ENCODE results near the gene ST14. TPM values are rescaled to one million over a fixed set of nuclear protein-coding genes. Genes with fewer than 3 reads are reported as not detected.
A peak's percentile ranks its signal among the peaks of the same experiment; 100 is the strongest.

Gene ST14
- total RNA-seq, 4 donors from 2014 or later = 335 to 641 (median 446) TPM

GRCh38 chr11:130213979-130214281 is 54.3 kb downstream of the ST14 start:
- H3K27ac ChIP-seq = no peak overlapping the region
- DNase-seq = no peak
- no peaks in the 10 kb centered on the region for H3K9me3 ChIP-seq
- H3K4me3 ChIP-seq = no peak overlapping the region
- WGBS, 2 donors (ENCODE audit: low coverage in 1 of 2) = 95 to 97% methylated on average over 7 to 9 of the region's 9 CpGs
- TF ChIP-seq CTCF (IDR thresholded peaks at IDR 0.05) (no peak), POLR2A (IDR thresholded peaks at IDR 0.05) (peak; percentile 8), EP300 (IDR thresholded peaks at IDR 0.05; ENCODE audit: low read depth) (no peak), POLR2AphosphoS5 (IDR thresholded peaks at IDR 0.05) (no peak)
- no peaks in the 10 kb centered on the region for H3K27me3 ChIP-seq
- H3K4me1 ChIP-seq = peaks cover 0 to 7% (median 2%) of the 10 kb centered on the region in 4 donors
- in situ Hi-C loops (cut with MboI; ENCODE audit: low pct_ligation_motif_present in 1 of 4, low pct_unique_long_range_greater_than_20kb in 1 of 4, low sequenced_read_pairs in 3 of 4) = loop anchor here (10.0 to 25.0 kb wide), 4 partner anchors 173 to 648 kb away; partner anchors contain the start of gene ADAMTS8 (in 1 of the 4)
- intact Hi-C loops (cut with DNase I; ENCODE audit: low total_unique reads) = loop anchor here (5.0 to 10.0 kb wide), 2 partner anchors 171 to 213 kb away; partner anchors contain the start of gene ADAMTS8
- no peaks in the 10 kb centered on the region for H3K36me3 ChIP-seq

- Histone ChIP-seq H3K27ac (no peak overlapping the region), H3K27me3 (no peaks in the 10 kb centered on the region), H3K9me3 (no peaks in the 10 kb centered on the region), H3K36me3 (no peaks in the 10 kb centered on the region), H3K4me3 (no peak overlapping the region), H3K4me1 (peaks cover 0 to 7% (median 2%) of the 10 kb centered on the region in 4 donors)
- in situ Hi-C loops (cut with MboI; ENCODE audit: low pct_ligation_motif_present in 1 of 4, low pct_unique_long_range_greater_than_20kb in 1 of 4, low sequenced_read_pairs in 3 of 4) = loop anchor here (10.0 to 25.0 kb wide), 4 partner anchors 172 to 647 kb away; partner anchors contain the start of gene ADAMTS8 (in 1 of the 4)
- 40 to 77% methylated on average over 3 to 6 of the region's 6 CpGs for WGBS, 2 donors (ENCODE audit: low coverage in 1 of 2)
- intact Hi-C loops (cut with DNase I; ENCODE audit: low total_unique reads) = loop anchor here (5.0 to 10.0 kb wide), 2 partner anchors 170 to 212 kb away; partner anchors contain the start of gene ADAMTS8
- no peak for TF ChIP-seq CTCF (IDR thresholded peaks at IDR 0.05)
- peak; percentile 18 for TF ChIP-seq POLR2A (IDR thresholded peaks at IDR 0.05)
- no peak for DNase-seq
Observed at GRCh38 chr11:130214861-130215530, 55.4 kb downstream of the ST14 start.

DNA sequence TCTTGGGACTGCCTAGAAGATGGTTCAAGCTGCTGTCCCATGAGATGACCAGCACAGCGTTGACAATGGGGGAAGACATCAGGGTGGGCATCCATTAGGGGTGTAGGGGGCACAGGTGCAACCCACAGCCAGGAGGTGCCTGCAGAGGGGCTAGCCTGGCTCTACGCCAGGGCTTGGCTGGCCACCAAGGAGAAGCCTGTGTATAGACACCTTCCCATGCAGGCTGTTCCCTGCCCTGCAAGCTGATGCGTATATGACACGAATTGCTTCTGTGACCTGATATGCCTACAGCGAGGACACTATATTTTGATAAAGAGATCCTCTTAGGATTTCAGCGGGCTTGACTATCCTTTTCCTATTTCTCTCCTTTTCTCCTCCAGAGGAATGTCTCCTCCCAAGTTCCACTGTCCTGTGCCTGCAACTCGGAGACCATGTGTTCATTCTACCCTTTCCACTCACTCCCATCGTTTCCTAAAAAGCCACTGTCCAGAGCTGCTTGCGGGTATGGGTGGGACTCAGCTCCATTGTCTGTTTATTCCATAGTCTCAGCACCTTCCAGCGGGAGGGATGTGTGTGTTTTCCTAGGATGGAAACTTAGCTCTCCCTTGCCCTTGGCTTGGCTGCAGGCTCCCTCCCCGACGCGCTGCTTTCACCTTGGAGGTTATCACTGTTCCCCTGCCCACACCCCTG is 56.1 kb downstream of the ST14 start:
- intact Hi-C loops (cut with DNase I; ENCODE audit: low total_unique reads) = loop anchor here (10.0 kb wide), 1 partner anchor 169 kb away; no protein-coding TSS in a partner anchor
- H3K4me3 ChIP-seq = no peak overlapping the region
- in situ Hi-C loops (cut with MboI; ENCODE audit: low pct_ligation_motif_present in 1 of 4, low pct_unique_long_range_greater_than_20kb in 1 of 4, low sequenced_read_pairs in 3 of 4) = loop anchor here (10.0 to 25.0 kb wide), 4 partner anchors 172 to 647 kb away; partner anchors contain the start of gene ADAMTS8 (in 1 of the 4)

GRCh38 chr11:130216221-130216550 is 56.6 kb downstream of the ST14 start:
- WGBS, 2 donors (ENCODE audit: low coverage in 1 of 2) = 52% methylated on average over 4 of the region's 4 CpGs; no CpG with 5 or more reads in 1 of the 2 donors
- in situ Hi-C loops (cut with MboI; ENCODE audit: low pct_ligation_motif_present in 1 of 4, low pct_unique_long_range_greater_than_20kb in 1 of 4, low sequenced_read_pairs in 3 of 4) = loop anchor here (10.0 to 25.0 kb wide), 4 partner anchors 171 to 646 kb away; partner anchors contain the start of gene ADAMTS8 (in 1 of the 4)

More for the DNA sequence above, 56.1 kb downstream of the ST14 start:
- peaks cover 0 to 7% (median 2%) of the 10 kb centered on the region in 4 donors for H3K4me1 ChIP-seq
- DNase-seq = peak; percentile 7
- no peaks in the 10 kb centered on the region for H3K27me3 ChIP-seq
- 53 to 64% methylated on average over 7 to 13 of the region's 13 CpGs for WGBS, 2 donors (ENCODE audit: low coverage in 1 of 2)
- no peak overlapping the region for H3K27ac ChIP-seq
- no peaks in the 10 kb centered on the region for H3K36me3 ChIP-seq
- H3K9me3 ChIP-seq = no peaks in the 10 kb centered on the region
- TF ChIP-seq POLR2AphosphoS5 (IDR thresholded peaks at IDR 0.05) (peak in 1 of 3 donors; percentile 13), EP300 (IDR thresholded peaks at IDR 0.05; ENCODE audit: low read depth) (no peak)

More at GRCh38 chr11:130216221-130216550, 56.6 kb downstream of the ST14 start:
- H3K27me3 ChIP-seq = no peaks in the 10 kb centered on the region
- H3K4me3 ChIP-seq = no peak overlapping the region
- H3K4me1 ChIP-seq = peaks cover 0 to 7% (median 2%) of the 10 kb centered on the region in 4 donors
- TF ChIP-seq EP300 (IDR thresholded peaks at IDR 0.05; ENCODE audit: low read depth) (no peak), CTCF (IDR thresholded peaks at IDR 0.05) (no peak), POLR2A (IDR thresholded peaks at IDR 0.05) (no peak), POLR2AphosphoS5 (IDR thresholded peaks at IDR 0.05) (no peak)
- H3K36me3 ChIP-seq = no peaks in the 10 kb centered on the region
- DNase-seq = no peak
- intact Hi-C loops (cut with DNase I; ENCODE audit: low total_unique reads) = loop anchor here (10.0 kb wide), 1 partner anchor 169 kb away; no protein-coding TSS in a partner anchor
- no peaks in the 10 kb centered on the region for H3K9me3 ChIP-seq
- H3K27ac ChIP-seq = no peak overlapping the region
